ENCODE measurements around the gene RPL29.

The RPL29 gene

GRCh38 chr3:52032702-52033408 is 37.2 kb upstream of the RPL29 start:
- DNase-seq = no peak
- TF ChIP-seq POLR2A (IDR thresholded peaks at IDR 0.05; ENCODE audit: low read length) = no peak
- no peak for TF ChIP-seq GATA1 (IDR thresholded peaks at IDR 0.05; ENCODE audit: low read depth, low read length)

GRCh38 chr3:52031896-52032295 is 36.2 kb upstream of the RPL29 start:
- no peak for DNase-seq
- no peak for TF ChIP-seq POLR2A (IDR thresholded peaks at IDR 0.05; ENCODE audit: low read length)

- TF ChIP-seq GATA1 (IDR thresholded peaks at IDR 0.05; ENCODE audit: low read depth, low read length) (no peak), POLR2A (IDR thresholded peaks at IDR 0.05; ENCODE audit: low read length) (no peak)
- no peak for DNase-seq
Measured at GRCh38 chr3:52030714-52031310, 35.1 kb upstream of the RPL29 start.

GRCh38 chr3:52029535-52029934 is 33.8 kb upstream of the RPL29 start:
- no peak for DNase-seq
- TF ChIP-seq POLR2A (IDR thresholded peaks at IDR 0.05; ENCODE audit: low read length) (no peak), GATA1 (IDR thresholded peaks at IDR 0.05; ENCODE audit: low read depth, low read length) (no peak)

GRCh38 chr3:52029053-52029452 is 33.4 kb upstream of the RPL29 start:
- TF ChIP-seq GATA1 (IDR thresholded peaks at IDR 0.05; ENCODE audit: low read depth, low read length) (no peak), POLR2A (IDR thresholded peaks at IDR 0.05; ENCODE audit: low read length) (no peak)
- DNase-seq = peak; percentile 58 to 81

GRCh38 chr3:52028572-52028971 is 32.9 kb upstream of the RPL29 start:
- no peak for TF ChIP-seq GATA1 (IDR thresholded peaks at IDR 0.05; ENCODE audit: low read depth, low read length)
- TF ChIP-seq POLR2A (IDR thresholded peaks at IDR 0.05; ENCODE audit: low read length) = no peak
- DNase-seq = peak; percentile 24 to 42

GRCh38 chr3:52026041-52026440 is 30.3 kb upstream of the RPL29 start:
- TF ChIP-seq POLR2A (IDR thresholded peaks at IDR 0.05; ENCODE audit: low read length) (no peak), GATA1 (IDR thresholded peaks at IDR 0.05; ENCODE audit: low read depth, low read length) (no peak)

GRCh38 chr3:52025453-52025852 is 29.8 kb upstream of the RPL29 start:
- DNase-seq = no peak
- TF ChIP-seq POLR2A (IDR thresholded peaks at IDR 0.05; ENCODE audit: low read length) (no peak), GATA1 (IDR thresholded peaks at IDR 0.05; ENCODE audit: low read depth, low read length) (no peak)

More at GRCh38 chr3:52026041-52026440, 30.3 kb upstream of the RPL29 start:
- no peak for DNase-seq

- no peak for DNase-seq
- no peak for TF ChIP-seq POLR2A (IDR thresholded peaks at IDR 0.05; ENCODE audit: low read length)
- TF ChIP-seq GATA1 (IDR thresholded peaks at IDR 0.05; ENCODE audit: low read depth, low read length) = no peak
Measured at GRCh38 chr3:52024765-52025452, 29.2 kb upstream of the RPL29 start.

- no peak for DNase-seq
- TF ChIP-seq GATA1 (IDR thresholded peaks at IDR 0.05; ENCODE audit: low read depth, low read length) = no peak
Measured at GRCh38 chr3:52023860-52024764, 28.4 kb upstream of the RPL29 start.

GRCh38 chr3:52023101-52023770 is 27.5 kb upstream of the RPL29 start:
- no peak for DNase-seq
- no peak for TF ChIP-seq GATA1 (IDR thresholded peaks at IDR 0.05; ENCODE audit: low read depth, low read length)

- TF ChIP-seq GATA1 (IDR thresholded peaks at IDR 0.05; ENCODE audit: low read depth, low read length) (no peak), POLR2A (IDR thresholded peaks at IDR 0.05; ENCODE audit: low read length) (no peak)
- no peak for DNase-seq
Measured at GRCh38 chr3:52022323-52023100, 26.8 kb upstream of the RPL29 start.
